Omental fat pad (tissue), 4 donors: ENCODE results near the gene AKT1S1. TPM values are rescaled to one million over a fixed set of nuclear protein-coding genes. Genes with fewer than 3 reads are reported as not detected.

Experiments used
- ATAC-seq: fragments of 150-250 bp; one replicate; pipeline ENCODE4 v1.9.1; 2016; ENCODE audit warnings: mild to moderate bottlenecking, moderate library complexity; ENCODE audit not compliant: low FRiP score
- DNase-seq: peaks from one replicate; pipeline ENCODE4 v3.0.0-alpha.2; 2019; ENCODE audit warnings: low spot score
- total RNA-seq, 4 donors: library from RNA; depleted of rRNA; stranded (reverse); fragments of >200 nt; gene quantifications; one replicate each; pipeline ENCODE4 v1.1.0, GENCODE V29; 2016
- TF ChIP-seq, protein P1 (sequence below), 3 donors: fragments of 450-650 bp; IDR thresholded peaks; one replicate each; pipeline ENCODE4 v1.5.1; 2016 to 2017; ENCODE audit warnings: antibody characterized with exemption in 3 of 3, mild to moderate bottlenecking in 3 of 3, moderate library complexity in 2 of 3

Gene AKT1S1
- total RNA-seq, 4 donors from 2014 or later = 12.2 to 18.3 (median 14.7) TPM

DNA sequence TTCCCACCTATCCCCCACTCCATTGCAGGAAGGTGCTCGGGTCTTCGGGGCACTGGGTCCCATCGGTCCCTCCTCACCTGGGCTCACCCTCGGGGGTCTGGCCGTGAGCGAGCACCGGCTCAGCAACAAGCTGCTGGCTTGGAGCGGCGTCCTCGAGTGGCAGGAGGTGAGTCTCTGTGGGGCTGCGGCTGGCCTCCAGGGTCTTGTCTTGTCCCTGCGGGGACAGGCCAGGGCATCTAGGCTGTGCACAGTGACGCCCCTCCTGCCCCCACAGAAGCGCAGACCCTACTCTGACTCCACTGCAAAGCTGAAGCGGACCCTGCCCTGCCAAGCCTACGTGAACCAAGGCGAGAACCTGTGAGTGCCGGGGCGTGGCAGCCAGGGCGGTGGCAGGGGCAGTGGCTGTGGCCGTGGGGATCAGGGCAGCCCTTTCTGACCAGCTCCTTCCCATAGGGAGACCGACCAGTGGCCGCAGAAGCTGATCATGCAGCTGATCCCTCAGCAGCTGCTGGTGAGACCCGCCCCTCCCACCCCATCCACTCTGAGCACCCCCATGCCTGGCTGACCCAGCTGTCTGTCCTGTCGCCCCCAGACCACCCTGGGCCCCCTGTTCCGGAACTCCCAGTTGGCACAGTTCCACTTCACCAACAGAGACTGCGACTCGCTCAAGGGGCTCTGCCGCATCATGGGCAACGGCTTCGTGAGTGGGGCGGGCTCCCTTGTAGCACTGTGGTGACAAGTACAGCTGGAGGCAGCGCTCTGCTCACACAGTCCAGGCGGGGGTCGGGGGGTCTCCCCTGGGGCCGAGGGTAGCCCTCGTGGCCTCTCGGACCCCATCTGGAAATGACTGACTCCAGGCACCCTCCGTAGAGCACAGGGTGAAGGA is 22.5 kb downstream of the AKT1S1 start:
- DNase-seq = no peak
- no peak for ATAC-seq
- TF ChIP-seq, protein P1, sequence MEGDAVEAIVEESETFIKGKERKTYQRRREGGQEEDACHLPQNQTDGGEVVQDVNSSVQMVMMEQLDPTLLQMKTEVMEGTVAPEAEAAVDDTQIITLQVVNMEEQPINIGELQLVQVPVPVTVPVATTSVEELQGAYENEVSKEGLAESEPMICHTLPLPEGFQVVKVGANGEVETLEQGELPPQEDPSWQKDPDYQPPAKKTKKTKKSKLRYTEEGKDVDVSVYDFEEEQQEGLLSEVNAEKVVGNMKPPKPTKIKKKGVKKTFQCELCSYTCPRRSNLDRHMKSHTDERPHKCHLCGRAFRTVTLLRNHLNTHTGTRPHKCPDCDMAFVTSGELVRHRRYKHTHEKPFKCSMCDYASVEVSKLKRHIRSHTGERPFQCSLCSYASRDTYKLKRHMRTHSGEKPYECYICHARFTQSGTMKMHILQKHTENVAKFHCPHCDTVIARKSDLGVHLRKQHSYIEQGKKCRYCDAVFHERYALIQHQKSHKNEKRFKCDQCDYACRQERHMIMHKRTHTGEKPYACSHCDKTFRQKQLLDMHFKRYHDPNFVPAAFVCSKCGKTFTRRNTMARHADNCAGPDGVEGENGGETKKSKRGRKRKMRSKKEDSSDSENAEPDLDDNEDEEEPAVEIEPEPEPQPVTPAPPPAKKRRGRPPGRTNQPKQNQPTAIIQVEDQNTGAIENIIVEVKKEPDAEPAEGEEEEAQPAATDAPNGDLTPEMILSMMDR (IDR thresholded peaks at IDR 0.05) = no peak

DNA sequence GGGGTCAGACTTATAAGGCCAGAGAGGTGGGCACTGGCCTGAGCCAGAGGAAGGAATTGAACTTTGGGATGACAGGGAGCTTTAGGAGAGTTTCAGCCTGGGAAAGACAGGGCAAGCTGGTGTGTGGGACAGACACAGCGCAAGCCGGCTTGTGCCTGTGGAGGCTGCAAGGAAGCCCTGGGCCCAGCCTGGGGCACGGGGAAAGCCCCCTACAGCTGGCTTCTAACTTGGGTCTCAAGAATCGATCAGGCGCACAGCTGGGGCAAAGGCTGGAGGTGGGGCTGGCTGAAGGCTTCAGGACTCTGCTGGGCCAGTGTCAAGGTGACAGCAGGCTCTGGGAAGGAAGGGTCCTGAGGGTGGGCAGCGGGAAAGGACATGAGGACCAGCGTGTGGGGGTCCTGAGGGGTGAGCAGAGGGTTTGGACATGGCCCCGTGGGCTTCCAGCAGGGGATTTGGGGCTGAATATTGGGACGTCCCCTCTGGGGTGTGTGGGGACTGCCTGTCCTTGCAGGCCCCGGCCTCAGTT is 23.2 kb downstream of the AKT1S1 start:
- TF ChIP-seq, protein P1 (IDR thresholded peaks at IDR 0.05) = no peak
- DNase-seq (no peak), ATAC-seq (no peak)

- TF ChIP-seq, protein P1 (IDR thresholded peaks at IDR 0.05) = no peak
Observed at GRCh38 chr19:49852631-49853126, 24.5 kb downstream of the AKT1S1 start.

GRCh38 chr19:49851456-49852259 is 25.5 kb downstream of the AKT1S1 start:
- TF ChIP-seq, protein P1 (IDR thresholded peaks at IDR 0.05) = no peak
- DNase-seq (no peak), ATAC-seq (peak; percentile 6)

More at GRCh38 chr19:49852631-49853126, 24.5 kb downstream of the AKT1S1 start:
- ATAC-seq = no peak
- DNase-seq = no peak

- DNase-seq (peak; percentile 79), ATAC-seq (peak; percentile 91)
- TF ChIP-seq, protein P1 (IDR thresholded peaks at IDR 0.05) = no peak
Observed at GRCh38 chr19:49850487-49851342, 26.4 kb downstream of the AKT1S1 start, which contains the start of gene PTOV1. Gene PTOV1 (plus strand): TSS chr19:49851159.

DNA sequence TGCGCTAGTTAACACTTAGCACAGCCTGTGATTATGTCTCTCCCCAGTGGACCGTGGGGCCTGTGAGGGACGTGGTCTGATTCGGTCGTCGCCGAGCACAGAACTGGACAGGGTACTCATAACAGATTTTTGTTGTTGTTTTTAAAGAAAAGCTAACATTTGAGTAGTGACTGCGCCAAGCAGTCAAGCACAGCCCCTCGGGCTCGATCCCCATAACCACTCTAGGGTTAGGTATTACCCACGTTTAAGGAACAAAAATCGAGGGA is 27.0 kb downstream of the AKT1S1 start:
- ATAC-seq = peak; percentile 4
- TF ChIP-seq, protein P1 (IDR thresholded peaks at IDR 0.05) = no peak
- DNase-seq = no peak
